Hepatocyte (in vitro differentiated cells): ENCODE data around the gene MGAT5. TPM values are rescaled to one million over a fixed set of nuclear protein-coding genes. Genes with fewer than 3 reads are reported as not detected.

Experiments
- DNase-seq: peaks from one replicate; pipeline ENCODE4 v3.0.0-alpha.2; 2016; ENCODE audit warnings: low spot score
- H2AFZ ChIP-seq: fragments of 200-600 bp; sonication (generic); 2 replicates; pipeline ENCODE4 v1.6.0; 2016; ENCODE audit warnings: antibody characterized with exemption, mild to moderate bottlenecking
- H3K27ac ChIP-seq: fragments of 200-600 bp; sonication (generic); 2 replicates; pipeline ENCODE4 v1.5.1; 2016; ENCODE audit warnings: mild to moderate bottlenecking
- H3K27me3 ChIP-seq: fragments of 200-600 bp; sonication (generic); 2 replicates; pipeline ENCODE4 v1.6.1; 2016
- H3K36me3 ChIP-seq: fragments of 200-600 bp; sonication (generic); replicated peaks from 2 replicates; pipeline ENCODE4 v1.5.1; 2016; ENCODE audit warnings: low read depth; ENCODE audit not compliant: insufficient read depth
- H3K4me1 ChIP-seq: fragments of 200-600 bp; sonication (generic); 2 replicates; pipeline ENCODE4 v1.5.1; 2016; ENCODE audit warnings: mild to moderate bottlenecking, moderate library complexity; ENCODE audit not compliant: insufficient read depth
- H3K4me2 ChIP-seq: fragments of 200-600 bp; sonication (generic); 2 replicates; pipeline ENCODE4 v1.6.0; 2016
- H3K4me3 ChIP-seq: fragments of 200-600 bp; sonication (generic); 2 replicates; pipeline ENCODE4 v1.5.1; 2016; ENCODE audit warnings: mild to moderate bottlenecking
- H3K79me2 ChIP-seq: fragments of 200-600 bp; sonication (generic); 2 replicates; pipeline ENCODE4 v1.6.0; 2017; ENCODE audit warnings: mild to moderate bottlenecking
- H3K9me2 ChIP-seq: fragments of 200-600 bp; sonication (generic); replicated peaks from 2 replicates; pipeline ENCODE4 v1.6.0; 2017; ENCODE audit warnings: mild to moderate bottlenecking; ENCODE audit not compliant: insufficient read depth
- H3K9me3 ChIP-seq: fragments of 200-600 bp; sonication (generic); 2 replicates; pipeline ENCODE4 v1.5.1; 2016; ENCODE audit warnings: low read depth, mild to moderate bottlenecking
- H4K20me1 ChIP-seq: fragments of 200-600 bp; sonication (generic); 2 replicates; pipeline ENCODE4 v1.6.0; 2016; ENCODE audit warnings: mild to moderate bottlenecking; ENCODE audit not compliant: insufficient read depth, poor library complexity, severe bottlenecking
- CTCF ChIP-seq: fragments of 200-600 bp; sonication (generic); IDR thresholded peaks from 2 replicates; pipeline ENCODE4 v1.5.1; 2016; ENCODE audit warnings: antibody characterized with exemption, mild to moderate bottlenecking; ENCODE audit not compliant: poor library complexity
- EZH2 ChIP-seq: fragments of 200-600 bp; sonication (generic); IDR thresholded peaks from 2 replicates; pipeline ENCODE4 v1.6.1; 2016; ENCODE audit warnings: antibody characterized with exemption, mild to moderate bottlenecking, borderline replicate concordance
- EZH2phosphoT487 ChIP-seq: fragments of 200-600 bp; sonication (generic); IDR thresholded peaks from one replicate; pipeline ENCODE4 v1.6.1; 2018; ENCODE audit warnings: antibody characterized with exemption, mild to moderate bottlenecking, low read depth, moderate library complexity; ENCODE audit not compliant: unreplicated experiment, severe bottlenecking
- WGBS: methylation state at CpG from one replicate; pipeline ENCODE4 v1.1.6; 2016; ENCODE audit warnings: low lambda C conversion rate; ENCODE audit errors: missing lambda C conversion rate; 5-methylcytosine and 5-hydroxymethylcytosine counted together
- polyA plus RNA-seq: library from polyadenylated mRNA; unstranded; fragments of >200 nt; fragmentation: Nextera tagmentation; extraction: Ambion mirVana; gene quantifications from 2 replicates; pipeline ENCODE4 v1.2.1, GENCODE V29; 2016
- total RNA-seq: library from RNA; depleted of rRNA; stranded (reverse); fragments of >200 nt; gene quantifications from 2 replicates; pipeline ENCODE4 v1.2.3, GENCODE V29; 2014

Gene MGAT5
- total and polyA plus RNA-seq, 2 experiments from 2014 or later, result 9.1 to 30.2 TPM

GRCh38 chr2:134268265-134268664, 14.4 kb downstream of the MGAT5 start:
- H3K27ac ChIP-seq, result no peak overlapping the region
- H4K20me1 ChIP-seq, result no peaks in the 10 kb centered on the region
- no peaks in the 10 kb centered on the region for H3K27me3 ChIP-seq
- no peaks in the 10 kb centered on the region for H3K4me1 ChIP-seq
- no peak for DNase-seq
- no peaks in the 10 kb centered on the region for H3K79me2 ChIP-seq
- H2AFZ ChIP-seq, result no peak overlapping the region
- no peak overlapping the region for H3K4me2 ChIP-seq
- TF ChIP-seq EZH2 (no peak), EZH2phosphoT487 (no peak), CTCF (no peak)
- no peaks in the 10 kb centered on the region for H3K9me2 ChIP-seq
- no peaks in the 10 kb centered on the region for H3K9me3 ChIP-seq
- H3K36me3 ChIP-seq, result no peaks in the 10 kb centered on the region
- no peak overlapping the region for H3K4me3 ChIP-seq
- 94% methylated on average over 5 of the region's 5 CpGs for WGBS

- H3K27me3 ChIP-seq, result no peaks in the 10 kb centered on the region
- no peaks in the 10 kb centered on the region for H4K20me1 ChIP-seq
- no peaks in the 10 kb centered on the region for H3K36me3 ChIP-seq
- H3K4me1 ChIP-seq, result no peaks in the 10 kb centered on the region
- no peak overlapping the region for H3K27ac ChIP-seq
- no peak overlapping the region for H3K4me2 ChIP-seq
- WGBS, result 74% methylated on average over 3 of the region's 3 CpGs
- H3K9me3 ChIP-seq, result no peaks in the 10 kb centered on the region
- DNase-seq, result no peak
- H3K4me3 ChIP-seq, result no peak overlapping the region
- no peaks in the 10 kb centered on the region for H3K79me2 ChIP-seq
- TF ChIP-seq EZH2, result no peak
- no peak for TF ChIP-seq EZH2phosphoT487
- H3K9me2 ChIP-seq, result no peaks in the 10 kb centered on the region
- H2AFZ ChIP-seq, result no peak overlapping the region
These were observed 15.4 kb downstream of the MGAT5 start for GRCh38 chr2:134269230-134269629.

DNA sequence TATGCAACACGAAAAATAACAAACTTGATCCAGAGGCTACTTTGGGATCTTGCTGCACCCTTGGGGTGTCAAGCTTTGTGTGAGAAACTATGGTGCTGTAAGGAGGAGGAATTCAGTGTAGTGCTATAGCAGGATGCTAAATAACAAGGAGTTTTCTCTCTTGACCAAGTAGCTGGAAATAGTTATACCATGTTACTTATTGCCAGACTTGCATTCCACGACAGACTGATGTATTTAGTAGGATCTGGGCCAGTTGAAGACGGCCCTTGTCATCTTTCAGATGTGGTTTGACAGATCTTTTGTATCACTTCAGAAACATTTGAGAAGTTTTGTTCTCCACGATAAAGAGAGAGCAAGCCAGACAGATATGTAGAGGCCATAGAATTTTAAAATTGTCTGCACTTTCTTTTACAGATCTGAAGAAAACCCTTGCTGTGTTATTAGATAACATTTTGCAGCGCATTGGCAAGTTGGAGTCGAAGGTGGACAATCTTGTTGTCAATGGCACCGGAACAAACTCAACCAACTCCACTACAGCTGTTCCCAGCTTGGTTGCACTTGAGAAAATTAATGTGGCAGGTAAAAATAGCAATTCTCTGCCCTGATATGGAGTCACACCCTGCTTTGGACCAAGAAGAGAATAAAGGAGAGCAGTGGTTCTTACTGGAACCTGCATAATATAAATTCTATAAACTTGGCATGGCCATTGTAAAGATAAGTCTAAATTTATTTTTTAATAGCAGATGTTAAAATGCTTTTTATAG, 16.3 kb downstream of the MGAT5 start:
- Histone ChIP-seq H3K27me3 (no peaks in the 10 kb centered on the region), H2AFZ (no peak overlapping the region), H3K79me2 (no peaks in the 10 kb centered on the region), H3K4me1 (no peaks in the 10 kb centered on the region), H4K20me1 (no peaks in the 10 kb centered on the region), H3K9me2 (no peaks in the 10 kb centered on the region), H3K9me3 (no peaks in the 10 kb centered on the region), H3K4me2 (no peak overlapping the region), H3K36me3 (no peaks in the 10 kb centered on the region), H3K4me3 (no peak overlapping the region), H3K27ac (no peak overlapping the region)
- DNase-seq, result no peak
- 88% methylated on average over 7 of the region's 7 CpGs for WGBS
- TF ChIP-seq EZH2phosphoT487, result no peak
- no peak for TF ChIP-seq EZH2
- TF ChIP-seq CTCF, result no peak

DNA sequence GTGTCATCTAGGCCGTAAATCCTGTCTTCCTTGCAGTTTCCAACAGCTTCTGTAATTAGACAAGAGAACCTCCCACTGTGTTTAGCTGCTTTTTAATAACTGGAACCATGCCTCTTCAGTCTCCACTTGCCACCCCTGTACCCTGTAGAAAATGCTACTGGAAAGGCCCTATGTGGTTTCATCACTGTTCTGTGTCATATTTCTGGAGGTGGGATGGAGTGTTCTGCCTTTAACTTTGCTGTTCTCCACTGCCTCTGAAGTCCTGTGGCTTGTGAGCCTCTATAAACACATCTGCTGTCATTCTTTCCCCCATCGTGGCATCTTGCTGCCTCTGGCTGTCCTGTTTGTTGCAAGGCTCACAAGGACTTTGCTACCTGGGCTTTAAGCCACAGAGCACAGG, 17.9 kb downstream of the MGAT5 start:
- Histone ChIP-seq H2AFZ (no peak overlapping the region), H3K27ac (no peak overlapping the region), H3K4me1 (no peaks in the 10 kb centered on the region), H3K79me2 (no peaks in the 10 kb centered on the region), H3K4me2 (no peak overlapping the region), H3K9me3 (no peaks in the 10 kb centered on the region), H3K36me3 (no peaks in the 10 kb centered on the region), H3K9me2 (no peaks in the 10 kb centered on the region), H3K4me3 (no peak overlapping the region), H3K27me3 (no peaks in the 10 kb centered on the region), H4K20me1 (no peaks in the 10 kb centered on the region)
- WGBS, result 84% methylated on average over 2 of the region's 2 CpGs
- DNase-seq, result no peak
- TF ChIP-seq CTCF (no peak), EZH2phosphoT487 (no peak), EZH2 (no peak)
